Pons (tissue), 1 donor: Measurements from ENCODE around the gene KDM5C.

Experiments used
- DNase-seq: peaks from one replicate; pipeline ENCODE4 v3.0.0-alpha.2; 2016; ENCODE audit warnings: low spot score

The KDM5C gene

GRCh38 chrX:53250556-53250955, 25.5 kb upstream of the KDM5C start:
- no peak for DNase-seq

- no peak for DNase-seq
These were observed 24.5 kb upstream of the KDM5C start for GRCh38 chrX:53249408-53250042.

GRCh38 chrX:53247928-53248327, 22.9 kb upstream of the KDM5C start:
- DNase-seq: no peak

- no peak for DNase-seq
These were observed 21.2 kb upstream of the KDM5C start for GRCh38 chrX:53246231-53246630.

GRCh38 chrX:53244610-53245009, 19.6 kb upstream of the KDM5C start:
- DNase-seq: no peak

- no peak for DNase-seq
These were observed 17.3 kb upstream of the KDM5C start for GRCh38 chrX:53242310-53242709.

GRCh38 chrX:53241558-53241957, 16.6 kb upstream of the KDM5C start:
- no peak for DNase-seq

- no peak for DNase-seq
These were observed 14.5 kb upstream of the KDM5C start for GRCh38 chrX:53239474-53239873.

GRCh38 chrX:53237056-53237455, 12.0 kb upstream of the KDM5C start:
- no peak for DNase-seq

GRCh38 chrX:53236025-53236679, 11.1 kb upstream of the KDM5C start:
- no peak for DNase-seq

GRCh38 chrX:53235566-53235965, 10.6 kb upstream of the KDM5C start:
- no peak for DNase-seq

GRCh38 chrX:53234484-53234883, 9.5 kb upstream of the KDM5C start:
- DNase-seq: no peak

- no peak for DNase-seq
These were observed 8.5 kb upstream of the KDM5C start for GRCh38 chrX:53233536-53233935.

GRCh38 chrX:53230116-53230515, 5.1 kb upstream of the KDM5C start:
- no peak for DNase-seq

GRCh38 chrX:53227224-53227765, 2.3 kb upstream of the KDM5C start:
- DNase-seq: no peak

GRCh38 chrX:53223955-53224859, 800 bp downstream of the KDM5C start:
- DNase-seq: no peak

GRCh38 chrX:53223068-53223693, 1.8 kb downstream of the KDM5C start:
- no peak for DNase-seq

- no peak for DNase-seq
These were observed 13.5 kb downstream of the KDM5C start for GRCh38 chrX:53211391-53211978.

- DNase-seq: no peak
These were observed 28.3 kb downstream of the KDM5C start for GRCh38 chrX:53196678-53197077.

GRCh38 chrX:53195401-53195800, 29.6 kb downstream of the KDM5C start:
- DNase-seq: no peak

GRCh38 chrX:53194308-53194707, 30.7 kb downstream of the KDM5C start:
- no peak for DNase-seq

- DNase-seq: no peak
These were observed 31.9 kb downstream of the KDM5C start for GRCh38 chrX:53193093-53193492.
